Neural cell (in vitro differentiated cells): Measurements from ENCODE around the gene LTBP1. TPM values are rescaled to one million over a fixed set of nuclear protein-coding genes. Genes with fewer than 3 reads are reported as not detected.

Experiments used
- H2AFZ ChIP-seq: fragments of 200-600, 300-800 bp; sonication (generic), shearing (Covaris generic); 2 replicates; pipeline ENCODE4 v1.6.0; 2014; ENCODE audit warnings: low read depth, mild to moderate bottlenecking, antibody characterized with exemption, low read length, moderate library complexity
- H3F3A ChIP-seq: fragments of 200-600 bp; shearing (Covaris generic); 2 replicates; pipeline ENCODE4 v1.6.1; 2016; ENCODE audit warnings: mild to moderate bottlenecking, moderate library complexity, mixed read lengths, antibody characterized with exemption, low read length; ENCODE audit not compliant: insufficient read depth, poor library complexity, severe bottlenecking
- H3K27ac ChIP-seq: fragments of 200-600, 300-800 bp; sonication (generic), shearing (Covaris generic); 2 replicates; pipeline ENCODE4 v1.5.1; 2014; ENCODE audit warnings: mild to moderate bottlenecking, low read length, moderate library complexity
- H3K27me3 ChIP-seq: fragments of 300-800, 200-600 bp; sonication (generic), shearing (Covaris generic); 2 replicates; pipeline ENCODE4 v1.6.0; 2014; ENCODE audit warnings: mild to moderate bottlenecking, low read depth, low read length, moderate library complexity; ENCODE audit not compliant: insufficient read depth
- H3K36me3 ChIP-seq: fragments of 300-800, 200-600 bp; sonication (generic), shearing (Covaris generic); 2 replicates; pipeline ENCODE4 v1.5.1; 2014; ENCODE audit warnings: mild to moderate bottlenecking, antibody characterized with exemption, low read length, moderate library complexity; ENCODE audit not compliant: insufficient read depth
- H3K4me2 ChIP-seq: fragments of 300-800, 200-600 bp; sonication (generic), shearing (Covaris generic); 2 replicates; pipeline ENCODE4 v1.6.0; 2014; ENCODE audit warnings: mild to moderate bottlenecking, low read length
- H3K4me3 ChIP-seq: fragments of 300-800, 200-600 bp; sonication (generic), shearing (Covaris generic); 2 replicates; pipeline ENCODE4 v1.5.1; 2014; ENCODE audit warnings: mild to moderate bottlenecking, low read length, moderate library complexity
- H3K79me2 ChIP-seq: fragments of 200-600 bp; shearing (Covaris generic); replicated peaks from 2 replicates; pipeline ENCODE4 v1.6.0; 2014; ENCODE audit warnings: mild to moderate bottlenecking, low read length, moderate library complexity; ENCODE audit not compliant: insufficient read depth
- H3K9ac ChIP-seq: fragments of 300-800, 200-600 bp; sonication (generic), shearing (Covaris generic); 2 replicates; pipeline ENCODE4 v1.6.1; 2016; ENCODE audit warnings: mild to moderate bottlenecking, low read length, mixed read lengths
- H3K9me2 ChIP-seq: fragments of 200-600 bp; shearing (Covaris generic); 2 replicates; pipeline ENCODE4 v1.6.1; 2016; ENCODE audit warnings: mild to moderate bottlenecking, low read length, mixed read lengths; ENCODE audit not compliant: insufficient read depth
- H3K9me3 ChIP-seq: fragments of 200-600, 300-800 bp; sonication (generic), shearing (Covaris generic); 2 replicates; pipeline ENCODE4 v1.6.1; 2016; ENCODE audit warnings: mild to moderate bottlenecking, mixed run types, low read length, moderate library complexity, mixed read lengths
- H4K20me1 ChIP-seq: fragments of 200-600 bp; shearing (Covaris generic); 2 replicates; pipeline ENCODE4 v1.6.1; 2016; ENCODE audit warnings: mild to moderate bottlenecking, mixed run types; ENCODE audit not compliant: insufficient read depth
- CTCF ChIP-seq: fragments of 450-650 bp; IDR thresholded peaks from 2 replicates; pipeline ENCODE4 v1.5.1; 2014; ENCODE audit warnings: antibody characterized with exemption, mild to moderate bottlenecking, moderate library complexity; ENCODE audit not compliant: poor library complexity, severe bottlenecking
- EP300 ChIP-seq: fragments of 450-650 bp; conservative IDR thresholded peaks from 2 replicates; pipeline ENCODE4 v1.6.1; 2014; ENCODE audit warnings: antibody characterized with exemption, mild to moderate bottlenecking, moderate library complexity; ENCODE audit not compliant: poor library complexity, severe bottlenecking
- EZH2 ChIP-seq: fragments of 200-600, 300-800 bp; shearing (Covaris generic), sonication (generic); IDR thresholded peaks from 2 replicates; pipeline ENCODE4 v1.6.1; 2014; ENCODE audit warnings: antibody characterized with exemption, low read length, borderline replicate concordance, mild to moderate bottlenecking; ENCODE audit not compliant: insufficient read depth, poor library complexity, severe bottlenecking
- MXI1 ChIP-seq: fragments of 450-650 bp; conservative IDR thresholded peaks from 2 replicates; pipeline ENCODE4 v1.6.1; 2014; ENCODE audit warnings: antibody characterized with exemption, mild to moderate bottlenecking; ENCODE audit not compliant: poor library complexity, severe bottlenecking
- POLR2AphosphoS5 ChIP-seq: IDR thresholded peaks from 2 replicates; pipeline ENCODE4 v1.6.1; 2012
- RAD21 ChIP-seq: fragments of 450-650 bp; conservative IDR thresholded peaks from 2 replicates; pipeline ENCODE4 v1.6.1; 2014; ENCODE audit warnings: antibody characterized with exemption, mild to moderate bottlenecking, moderate library complexity
- SMC3 ChIP-seq: fragments of 450-650 bp; conservative IDR thresholded peaks from 2 replicates; pipeline ENCODE4 v1.6.1; 2014; ENCODE audit warnings: antibody characterized with exemption, mild to moderate bottlenecking, moderate library complexity; ENCODE audit not compliant: poor library complexity
- TAF1 ChIP-seq: IDR thresholded peaks from 2 replicates; pipeline ENCODE4 v1.6.1; 2012; ENCODE audit warnings: low read depth
- polyA minus RNA-seq: library from RNA; depleted of rRNA, polyadenylated mRNA; stranded (reverse); fragments of >200 nt; gene quantifications from 2 replicates; pipeline ENCODE4 v1.2.3, GENCODE V29; 2014
- polyA plus RNA-seq: library from polyadenylated mRNA; depleted of rRNA; stranded (reverse); fragments of >200 nt; gene quantifications from 2 replicates; pipeline ENCODE4 v1.2.3, GENCODE V29; 2014
- TF ChIP-seq, protein P1 (sequence below): IDR thresholded peaks from 2 replicates; pipeline ENCODE4 v1.6.1; 2012; ENCODE audit warnings: borderline replicate concordance

The LTBP1 gene, protein sequence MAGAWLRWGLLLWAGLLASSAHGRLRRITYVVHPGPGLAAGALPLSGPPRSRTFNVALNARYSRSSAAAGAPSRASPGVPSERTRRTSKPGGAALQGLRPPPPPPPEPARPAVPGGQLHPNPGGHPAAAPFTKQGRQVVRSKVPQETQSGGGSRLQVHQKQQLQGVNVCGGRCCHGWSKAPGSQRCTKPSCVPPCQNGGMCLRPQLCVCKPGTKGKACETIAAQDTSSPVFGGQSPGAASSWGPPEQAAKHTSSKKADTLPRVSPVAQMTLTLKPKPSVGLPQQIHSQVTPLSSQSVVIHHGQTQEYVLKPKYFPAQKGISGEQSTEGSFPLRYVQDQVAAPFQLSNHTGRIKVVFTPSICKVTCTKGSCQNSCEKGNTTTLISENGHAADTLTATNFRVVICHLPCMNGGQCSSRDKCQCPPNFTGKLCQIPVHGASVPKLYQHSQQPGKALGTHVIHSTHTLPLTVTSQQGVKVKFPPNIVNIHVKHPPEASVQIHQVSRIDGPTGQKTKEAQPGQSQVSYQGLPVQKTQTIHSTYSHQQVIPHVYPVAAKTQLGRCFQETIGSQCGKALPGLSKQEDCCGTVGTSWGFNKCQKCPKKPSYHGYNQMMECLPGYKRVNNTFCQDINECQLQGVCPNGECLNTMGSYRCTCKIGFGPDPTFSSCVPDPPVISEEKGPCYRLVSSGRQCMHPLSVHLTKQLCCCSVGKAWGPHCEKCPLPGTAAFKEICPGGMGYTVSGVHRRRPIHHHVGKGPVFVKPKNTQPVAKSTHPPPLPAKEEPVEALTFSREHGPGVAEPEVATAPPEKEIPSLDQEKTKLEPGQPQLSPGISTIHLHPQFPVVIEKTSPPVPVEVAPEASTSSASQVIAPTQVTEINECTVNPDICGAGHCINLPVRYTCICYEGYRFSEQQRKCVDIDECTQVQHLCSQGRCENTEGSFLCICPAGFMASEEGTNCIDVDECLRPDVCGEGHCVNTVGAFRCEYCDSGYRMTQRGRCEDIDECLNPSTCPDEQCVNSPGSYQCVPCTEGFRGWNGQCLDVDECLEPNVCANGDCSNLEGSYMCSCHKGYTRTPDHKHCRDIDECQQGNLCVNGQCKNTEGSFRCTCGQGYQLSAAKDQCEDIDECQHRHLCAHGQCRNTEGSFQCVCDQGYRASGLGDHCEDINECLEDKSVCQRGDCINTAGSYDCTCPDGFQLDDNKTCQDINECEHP (N-terminal part only)
- polyA plus RNA-seq (1.8 and 3.4 TPM in 2 replicates), polyA minus RNA-seq (2.7 and 3.2 TPM in 2 replicates)

- Histone ChIP-seq H3K9me2 (no peaks in the 10 kb centered on the region), H3K9ac (peak within 1 kb of the TSS; percentile 49), H3K27ac (no peak within 1 kb of the TSS), H3K27me3 (peaks cover 5% of the 10 kb centered on the region), H3K79me2 (no peaks in the 10 kb centered on the region), H4K20me1 (no peaks in the 10 kb centered on the region), H3K9me3 (no peaks in the 10 kb centered on the region), H3F3A (no peaks in the 10 kb centered on the region), H2AFZ (no peak within 1 kb of the TSS), H3K4me2 (peak within 1 kb of the TSS; percentile 38), H3K4me3 (peak within 1 kb of the TSS; percentile 72), H3K36me3 (no peaks in the 10 kb centered on the region)
- TF ChIP-seq RAD21 (peak; percentile 39), POLR2AphosphoS5 (no peak), EP300 (no peak), TAF1 (no peak), CTCF (peak; percentile 61), SMC3 (peak; percentile 53), MXI1 (peak; percentile 26), EZH2 (no peak)
- TF ChIP-seq, protein P1, sequence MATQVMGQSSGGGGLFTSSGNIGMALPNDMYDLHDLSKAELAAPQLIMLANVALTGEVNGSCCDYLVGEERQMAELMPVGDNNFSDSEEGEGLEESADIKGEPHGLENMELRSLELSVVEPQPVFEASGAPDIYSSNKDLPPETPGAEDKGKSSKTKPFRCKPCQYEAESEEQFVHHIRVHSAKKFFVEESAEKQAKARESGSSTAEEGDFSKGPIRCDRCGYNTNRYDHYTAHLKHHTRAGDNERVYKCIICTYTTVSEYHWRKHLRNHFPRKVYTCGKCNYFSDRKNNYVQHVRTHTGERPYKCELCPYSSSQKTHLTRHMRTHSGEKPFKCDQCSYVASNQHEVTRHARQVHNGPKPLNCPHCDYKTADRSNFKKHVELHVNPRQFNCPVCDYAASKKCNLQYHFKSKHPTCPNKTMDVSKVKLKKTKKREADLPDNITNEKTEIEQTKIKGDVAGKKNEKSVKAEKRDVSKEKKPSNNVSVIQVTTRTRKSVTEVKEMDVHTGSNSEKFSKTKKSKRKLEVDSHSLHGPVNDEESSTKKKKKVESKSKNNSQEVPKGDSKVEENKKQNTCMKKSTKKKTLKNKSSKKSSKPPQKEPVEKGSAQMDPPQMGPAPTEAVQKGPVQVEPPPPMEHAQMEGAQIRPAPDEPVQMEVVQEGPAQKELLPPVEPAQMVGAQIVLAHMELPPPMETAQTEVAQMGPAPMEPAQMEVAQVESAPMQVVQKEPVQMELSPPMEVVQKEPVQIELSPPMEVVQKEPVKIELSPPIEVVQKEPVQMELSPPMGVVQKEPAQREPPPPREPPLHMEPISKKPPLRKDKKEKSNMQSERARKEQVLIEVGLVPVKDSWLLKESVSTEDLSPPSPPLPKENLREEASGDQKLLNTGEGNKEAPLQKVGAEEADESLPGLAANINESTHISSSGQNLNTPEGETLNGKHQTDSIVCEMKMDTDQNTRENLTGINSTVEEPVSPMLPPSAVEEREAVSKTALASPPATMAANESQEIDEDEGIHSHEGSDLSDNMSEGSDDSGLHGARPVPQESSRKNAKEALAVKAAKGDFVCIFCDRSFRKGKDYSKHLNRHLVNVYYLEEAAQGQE = no peak
Measured at GRCh38 chr2:32946314-32947075, at the start of gene LTBP1. Gene LTBP1 (plus strand): TSS chr2:32946953. CDS start chr2:32947325, 372 bp downstream.
